Body of pancreas (tissue), 4 donors: ENCODE data around the gene ASRGL1.

Experiments
- POLR2A ChIP-seq, 3 donors: fragments of 450-650 bp; IDR thresholded peaks; one replicate each; pipeline ENCODE4 v1.6.1; 2016; ENCODE audit warnings: antibody characterized with exemption in 3 of 3, mild to moderate bottlenecking in 2 of 3
- TF ChIP-seq, protein P1 (sequence below), 7 experiments: fragments of 450-650 bp in 4 of 7; fragments of 200-600 bp in 3 of 7; sonication (generic) in 3 of 7; IDR thresholded peaks; one replicate each; pipeline ENCODE4 v1.5.1; 2016 to 2019; ENCODE audit warnings: antibody characterized with exemption in 7 of 7

DNA sequence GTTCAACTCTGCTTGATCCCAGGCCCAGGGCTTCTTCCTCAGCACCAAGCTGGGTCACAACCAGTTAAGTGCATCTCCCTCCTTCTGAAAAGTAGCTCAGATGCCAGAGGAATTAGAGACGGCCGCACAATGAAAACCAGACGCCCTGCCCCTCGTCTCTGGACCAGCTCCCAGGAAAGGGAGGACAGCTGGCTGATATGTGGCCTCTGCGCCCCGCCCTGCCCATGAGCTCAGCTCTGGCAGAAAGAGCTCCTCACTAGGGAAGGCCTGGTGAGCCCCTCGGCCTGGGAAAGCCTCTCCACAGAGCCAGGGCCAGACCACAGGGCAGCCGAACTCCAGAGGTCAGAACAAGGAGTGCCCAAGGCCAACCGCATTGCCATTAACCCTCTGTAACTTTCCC is 63.5 kb downstream of the ASRGL1 start:
- TF ChIP-seq, protein P1, sequence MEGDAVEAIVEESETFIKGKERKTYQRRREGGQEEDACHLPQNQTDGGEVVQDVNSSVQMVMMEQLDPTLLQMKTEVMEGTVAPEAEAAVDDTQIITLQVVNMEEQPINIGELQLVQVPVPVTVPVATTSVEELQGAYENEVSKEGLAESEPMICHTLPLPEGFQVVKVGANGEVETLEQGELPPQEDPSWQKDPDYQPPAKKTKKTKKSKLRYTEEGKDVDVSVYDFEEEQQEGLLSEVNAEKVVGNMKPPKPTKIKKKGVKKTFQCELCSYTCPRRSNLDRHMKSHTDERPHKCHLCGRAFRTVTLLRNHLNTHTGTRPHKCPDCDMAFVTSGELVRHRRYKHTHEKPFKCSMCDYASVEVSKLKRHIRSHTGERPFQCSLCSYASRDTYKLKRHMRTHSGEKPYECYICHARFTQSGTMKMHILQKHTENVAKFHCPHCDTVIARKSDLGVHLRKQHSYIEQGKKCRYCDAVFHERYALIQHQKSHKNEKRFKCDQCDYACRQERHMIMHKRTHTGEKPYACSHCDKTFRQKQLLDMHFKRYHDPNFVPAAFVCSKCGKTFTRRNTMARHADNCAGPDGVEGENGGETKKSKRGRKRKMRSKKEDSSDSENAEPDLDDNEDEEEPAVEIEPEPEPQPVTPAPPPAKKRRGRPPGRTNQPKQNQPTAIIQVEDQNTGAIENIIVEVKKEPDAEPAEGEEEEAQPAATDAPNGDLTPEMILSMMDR (IDR thresholded peaks at IDR 0.05), result no peak
- no peak for TF ChIP-seq POLR2A (IDR thresholded peaks at IDR 0.05)
